GM12878 (cell line): ENCODE results near the gene PHETA2. TPM values are rescaled to one million over a fixed set of nuclear protein-coding genes. Genes with fewer than 3 reads are reported as not detected.
"Not testable (repeated sequence)": the region's sequence is repeated elsewhere in the genome, so short reads cannot be mapped to it uniquely, and the experiment has no call there.

Experiments
- ATAC-seq: fragments of 200-7000 bp; cut with Tn5 transposase; 3 replicates; pipeline ENCODE4 v1.9.1; 2020; ENCODE audit warnings: mild to moderate bottlenecking, moderate library complexity
- BruUV-seq: library from RNA; stranded (reverse); fragments of 400-500 nt; replicated peaks from 2 replicates; lab custom pipeline; 2021; lab: Mats Ljungman, UMichigan
- CTCF ChIA-PET: fragments of 300-600 bp; sonication (Branson Sonifier 250); formaldehyde crosslinking; extraction: SDS; loops from one replicate; lab custom pipeline; 2021; ENCODE audit warnings: inconsistent platforms; lab: Yijun Ruan, JAX
- POLR2A ChIA-PET: fragments of 350-600 bp; formaldehyde crosslinking; extraction: SDS; loops from one replicate; lab custom pipeline; 2021; ENCODE audit warnings: inconsistent platforms; lab: Charles Lee
- RAD21 ChIA-PET: fragments of 300-600 bp; sonication (Branson Sonifier 250); formaldehyde crosslinking; loops from one replicate; lab custom pipeline; 2023; ENCODE audit warnings: antibody characterized with exemption; ENCODE audit not compliant: unreplicated experiment; lab: Charles Lee
- SMC1A ChIA-PET: fragments of 300-600 bp; sonication (Branson Sonifier 250); formaldehyde crosslinking; loops from one replicate; lab custom pipeline; 2023; ENCODE audit not compliant: unreplicated experiment, uncharacterized antibody; lab: Charles Lee
- DNase-seq: peaks from one replicate; pipeline ENCODE4 v3.0.0-alpha.2; 2011; ENCODE audit warnings: low read depth, low spot score
- FAIRE-seq: peaks from 3 replicates; lab custom pipeline; 2011; peaks lifted over from hg19 to GRCh38; lab: Jason Lieb, UNC
- H2AFZ ChIP-seq: 2 replicates; pipeline ENCODE4 v1.6.0; 2011; ENCODE audit warnings: low read depth, low read length, control low read depth; ENCODE audit not compliant: control insufficient read depth
- H3K27ac ChIP-seq: 2 replicates; pipeline ENCODE4 v1.5.1; 2011; ENCODE audit warnings: control low read depth; ENCODE audit not compliant: control insufficient read depth, insufficient read depth
- H3K27me3 ChIP-seq, 2 experiments: replicated peaks in 1 of 2; 2 replicates each; pipeline versions ENCODE4 v1.6.0 to v1.6.1; 2011; ENCODE audit warnings: low read length in 1 of 2; ENCODE audit not compliant: control insufficient read depth in 2 of 2, insufficient read depth in 2 of 2
- H3K36me3 ChIP-seq, 2 experiments: 2 replicates each; pipeline ENCODE4 v1.5.1; 2011; ENCODE audit warnings: low read length in 1 of 2; ENCODE audit not compliant: control insufficient read depth in 2 of 2, insufficient read depth in 2 of 2
- H3K4me1 ChIP-seq: 2 replicates; pipeline ENCODE4 v1.6.1; 2011; ENCODE audit warnings: mild to moderate bottlenecking, low read length, moderate library complexity, mixed read lengths; ENCODE audit not compliant: control insufficient read depth, insufficient read depth
- H3K4me2 ChIP-seq: 2 replicates; pipeline ENCODE4 v1.6.0; 2011; ENCODE audit warnings: control low read depth; ENCODE audit not compliant: control insufficient read depth, insufficient read depth
- H3K4me3 ChIP-seq: fragments of 200-600 bp; sonication (generic); 2 replicates; pipeline ENCODE4 v1.5.1; 2016
- H3K79me2 ChIP-seq: 2 replicates; pipeline ENCODE4 v1.6.0; 2011; ENCODE audit warnings: low read length; ENCODE audit not compliant: control insufficient read depth, insufficient read depth
- H3K9ac ChIP-seq: 2 replicates; pipeline ENCODE4 v1.8.0; 2011; ENCODE audit warnings: low read length, control low read depth, mixed read lengths; ENCODE audit not compliant: control insufficient read depth, insufficient read depth
- H3K9me3 ChIP-seq: replicated peaks from 3 replicates; pipeline ENCODE4 v1.5.1; 2011; ENCODE audit warnings: mild to moderate bottlenecking, low read length; ENCODE audit not compliant: control insufficient read depth, insufficient read depth
- H4K20me1 ChIP-seq: 2 replicates; pipeline ENCODE4 v1.6.0; 2011; ENCODE audit not compliant: control insufficient read depth, insufficient read depth
- CEBPZ ChIP-seq: fragments of 150-350 bp; IDR thresholded peaks from 2 replicates; pipeline ENCODE4 v1.6.1; 2016; ENCODE audit warnings: low read depth, low read length
- CHD4 ChIP-seq: fragments of 200-600 bp; sonication (generic); IDR thresholded peaks from 2 replicates; pipeline ENCODE4 v1.6.1; 2016; ENCODE audit warnings: mild to moderate bottlenecking
- CREB1 ChIP-seq: IDR thresholded peaks from 2 replicates; pipeline ENCODE4 v1.6.1; 2012; ENCODE audit warnings: low read depth, mild to moderate bottlenecking, inconsistent platforms
- EP300 ChIP-seq, 2 experiments: fragments of 150-350 bp in 1 of 2; IDR thresholded peaks; 2 replicates each; pipeline ENCODE4 v1.6.1; 2011 to 2012; ENCODE audit warnings: low read depth in 2 of 2, low read length in 2 of 2, borderline replicate concordance in 1 of 2, improper control_type of control experiment in 1 of 2, inconsistent platforms in 1 of 2; ENCODE audit not compliant: control insufficient read depth in 1 of 2
- FOXM1 ChIP-seq: IDR thresholded peaks from 2 replicates; pipeline ENCODE4 v1.6.1; 2012; ENCODE audit warnings: low read depth, mild to moderate bottlenecking, inconsistent platforms, low read length, moderate library complexity
- MEF2A ChIP-seq: IDR thresholded peaks from 2 replicates; pipeline ENCODE4 v1.6.1; 2011; ENCODE audit warnings: low read depth, mild to moderate bottlenecking, low read length, moderate library complexity; ENCODE audit not compliant: insufficient read depth
- POU2F2 ChIP-seq: IDR thresholded peaks from 3 replicates; pipeline ENCODE4 v1.6.1; 2011; ENCODE audit warnings: low read depth, mild to moderate bottlenecking, low read length, borderline replicate concordance
- ZNF274 ChIP-seq: IDR thresholded peaks from one replicate; pipeline ENCODE4 v1.8.0; 2011; ENCODE audit not compliant: insufficient read length, insufficient read depth
- ZZZ3 ChIP-seq: IDR thresholded peaks from 2 replicates; pipeline ENCODE4 v1.6.1; 2011; ENCODE audit warnings: low read depth; ENCODE audit not compliant: control insufficient read depth, insufficient read length
- WGBS: methylation state at CpG from one replicate; pipeline ENCODE4 v1.1.6; 2016; ENCODE audit warnings: low lambda C conversion rate; ENCODE audit not compliant: insufficient replicate concordance, insufficient coverage; ENCODE audit errors: missing lambda C conversion rate; 5-methylcytosine and 5-hydroxymethylcytosine counted together
- in situ Hi-C: fragments of 300-500 bp; cut with MboI; formaldehyde crosslinking; loops from 9 replicates; pipeline ENCODE4 v1.14.3; 2018; ENCODE audit warnings: mixed read lengths
- intact Hi-C: fragments of 100-400 bp; cut with micrococcal nuclease; formaldehyde crosslinking; loops from one replicate; pipeline ENCODE4 v1.14.2; 2022; ENCODE audit not compliant: unreplicated experiment
- polyA plus RNA-seq, 11 experiments: library from polyadenylated mRNA; depleted of rRNA in 4 of 11; unstranded in 6 of 11; stranded (reverse) in 5 of 11; fragments of >200 nt; fragmentation: Nextera tagmentation in 4 of 11; fragmentation: Illumina TruSeq in 1 of 11; extraction: Ambion mirVana in 4 of 11; extraction: Trizol in 1 of 11; gene quantifications; 1 replicate in 1 of 11; 2 replicates in 10 of 11; pipeline versions ENCODE4 v1.2.1 to v1.2.3, GENCODE V29; 2011 to 2016; ENCODE audit warnings: inconsistent platforms in 2 of 11, missing spikeins in 2 of 11, low read depth in 1 of 11
- total RNA-seq, 4 experiments: library from RNA; depleted of rRNA in 3 of 4; stranded (reverse); fragments of >200 nt in 3 of 4; fragmentation: Illumina TruSeq in 1 of 4; extraction: Trizol in 1 of 4; gene quantifications; 2 replicates each; pipeline versions ENCODE4 v1.2.1 to v1.2.3, GENCODE V29; 2013 to 2021
- TF ChIP-seq, protein P1 (sequence below): fragments of 450-650 bp; IDR thresholded peaks from 2 replicates; pipeline ENCODE4 v1.6.1; 2016; ENCODE audit warnings: mild to moderate bottlenecking

PHETA2 gene
- total and polyA plus RNA-seq, 10 of the 15 experiments (the other 5 are each of a cell fraction or from before 2014, with no cell fraction given) = 0.03 to 3.2 (median 1.7) TPM

- peak; percentile 5 for TF ChIP-seq CREB1
- peak; percentile 56; the same call in 2 of the 3 replicates for TF ChIP-seq POU2F2
- no peak for TF ChIP-seq ZNF274
- no peak for TF ChIP-seq FOXM1
- TF ChIP-seq ZZZ3 = no peak
- no peak for TF ChIP-seq MEF2A
- no peak for TF ChIP-seq EP300 (IDR thresholded peaks at IDR 0.05; ENCODE audit: borderline replicate concordance in 1 of 2, control insufficient read depth in 1 of 2, low read depth in 2 of 2, low read length in 2 of 2)
- no peak for TF ChIP-seq CEBPZ
- TF ChIP-seq, protein P1, sequence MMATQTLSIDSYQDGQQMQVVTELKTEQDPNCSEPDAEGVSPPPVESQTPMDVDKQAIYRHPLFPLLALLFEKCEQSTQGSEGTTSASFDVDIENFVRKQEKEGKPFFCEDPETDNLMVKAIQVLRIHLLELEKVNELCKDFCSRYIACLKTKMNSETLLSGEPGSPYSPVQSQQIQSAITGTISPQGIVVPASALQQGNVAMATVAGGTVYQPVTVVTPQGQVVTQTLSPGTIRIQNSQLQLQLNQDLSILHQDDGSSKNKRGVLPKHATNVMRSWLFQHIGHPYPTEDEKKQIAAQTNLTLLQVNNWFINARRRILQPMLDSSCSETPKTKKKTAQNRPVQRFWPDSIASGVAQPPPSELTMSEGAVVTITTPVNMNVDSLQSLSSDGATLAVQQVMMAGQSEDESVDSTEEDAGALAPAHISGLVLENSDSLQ = peak; percentile 66
- no peak for TF ChIP-seq CHD4
Measured at GRCh38 chr22:42070517-42071422, 3.3 kb upstream of the PHETA2 start, which contains the start of gene NAGA (continued).

DNA sequence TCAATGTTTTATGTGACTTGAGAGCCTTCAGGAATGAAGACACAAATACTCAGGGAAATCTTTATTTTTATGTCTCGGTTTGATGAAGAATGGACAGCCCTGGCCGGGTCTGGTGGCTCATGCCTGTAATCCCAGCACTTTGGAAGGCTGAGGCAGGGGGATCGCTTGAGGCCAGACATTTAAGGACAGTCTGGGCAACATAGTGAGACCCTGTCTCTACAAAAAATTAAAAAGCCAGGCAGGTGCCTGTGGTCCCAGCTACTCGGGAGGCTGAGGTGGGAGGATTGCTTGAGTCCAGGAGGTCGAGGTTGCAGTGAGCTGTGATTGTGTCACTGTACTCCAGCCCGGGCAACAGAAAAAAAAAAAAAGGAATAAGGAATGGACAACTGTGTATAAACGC, 2.5 kb upstream of the PHETA2 start:
- intact Hi-C loops = loop anchor here (5.0 kb wide), 1 partner anchor 104 kb away; the partner anchor contains the start of gene SEPTIN3
- DNase-seq, H4K20me1 ChIP-seq, ATAC-seq, in situ Hi-C loops, BruUV-seq, H3K9me3 ChIP-seq, H3K79me2 ChIP-seq, FAIRE-seq, H2AFZ ChIP-seq, H3K27me3 ChIP-seq: not testable (repeated sequence)
- H3K9ac ChIP-seq = peak overlapping the region; percentile 85; the same call in 1 of the 2 replicates
- H3K4me2 ChIP-seq = peak overlapping the region; percentile 82
- peaks cover 3 to 11% of the 10 kb centered on the region in 2 experiments; a peak in 3 of 4 replicates for H3K36me3 ChIP-seq
- SMC1A ChIA-PET = interaction anchor here (1.1 to 2.6 kb wide), 2 partner anchors 9 to 131 kb away, joined by 4 to 11 read pairs; partner anchors contain the start of gene SMDT1
- WGBS = 63% methylated on average over 6 of the region's 7 CpGs
- peak overlapping the region; percentile 88; the same call in 1 of the 2 replicates for H3K27ac ChIP-seq
- POLR2A ChIA-PET = interaction anchor here (0.6 to 3.0 kb wide), 4 partner anchors 8 to 370 kb away, joined by 3 to 21 read pairs (median 4); partner anchors contain the start of genes NDUFA6 and SMDT1
- RAD21 ChIA-PET = interaction anchor here (0.7 kb wide), 1 partner anchor 9 kb away, joined by 4 read pairs; no protein-coding TSS in a partner anchor
- CTCF ChIA-PET = interaction anchor here (0.6 to 0.8 kb wide), 2 partner anchors 9 to 303 kb away, joined by 3 to 4 read pairs; no protein-coding TSS in a partner anchor
- peaks cover 19% of the 10 kb centered on the region for H3K4me1 ChIP-seq
- H3K4me3 ChIP-seq = peak overlapping the region; percentile 83
